ENCODE data around the gene AIF1L.

AIF1L gene

DNA sequence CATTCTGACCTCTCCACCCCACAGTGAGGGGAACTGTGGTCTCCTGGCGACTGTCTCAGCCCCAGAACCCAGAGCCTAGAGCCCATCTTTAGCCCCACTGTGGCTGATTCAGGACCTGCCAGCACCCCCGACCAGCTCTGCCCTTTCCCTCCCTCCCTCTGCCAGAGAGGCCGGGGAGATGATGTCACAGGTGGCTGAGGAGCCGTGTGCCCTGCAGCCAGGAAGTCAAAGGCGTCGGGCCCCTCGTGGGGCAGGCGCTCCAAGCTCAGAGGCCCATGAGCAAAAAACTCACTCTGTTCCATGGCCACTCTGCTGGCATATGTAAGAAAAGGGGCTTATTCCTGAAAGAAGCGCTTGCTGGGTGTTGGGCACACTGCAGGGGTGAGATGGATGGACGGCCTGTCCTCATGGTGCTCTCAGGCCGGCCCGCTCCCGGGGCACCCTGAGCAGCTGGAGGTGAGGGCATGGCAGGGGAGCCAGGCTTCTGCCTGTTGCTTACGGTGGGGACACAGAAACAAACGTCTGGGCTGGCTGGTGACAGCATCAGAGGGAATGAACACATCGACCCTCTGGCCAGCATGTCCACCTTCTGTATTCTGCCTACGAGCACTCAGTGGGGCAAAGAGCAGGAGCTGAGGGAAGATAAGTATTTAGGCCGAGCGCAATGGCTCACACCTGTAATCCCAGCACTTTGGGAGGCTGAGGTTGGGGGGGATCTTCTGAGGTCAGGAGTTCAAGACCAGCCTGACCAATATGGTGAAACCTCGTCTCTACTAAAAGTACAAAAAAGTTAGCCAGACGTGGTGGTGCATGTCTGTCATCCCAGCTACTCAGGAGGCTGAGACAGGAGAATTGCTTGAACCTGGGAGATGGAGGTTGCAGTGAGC, 46.3 kb upstream of the AIF1L start:
- no peak overlapping the region for H3K4me2 ChIP-seq (ENCODE audit: low read length, poor library complexity, severe bottlenecking)
- 81% methylated on average over 21 of the region's 21 CpGs for WGBS
- no peak overlapping the region for H3K27ac ChIP-seq (ENCODE audit: low read length, poor library complexity, severe bottlenecking)
- H3K9ac ChIP-seq (ENCODE audit: low read length), result no peak overlapping the region
- no peak for DNase-seq
- H2BK5ac ChIP-seq (ENCODE audit: low read depth, low read length, poor library complexity, severe bottlenecking), result no peak overlapping the region
- no peak overlapping the region for H3K4ac ChIP-seq (ENCODE audit: low read depth in 1 of 2, low read length in 2 of 2)
- no peaks in the 10 kb centered on the region for H3K9me3 ChIP-seq (ENCODE audit: control insufficient read depth, low read length)
- no peak overlapping the region for H2BK12ac ChIP-seq (ENCODE audit: low read length in 2 of 2)
- H3K4me1 ChIP-seq (ENCODE audit: control insufficient read depth, insufficient read depth, low read depth, low read length), result peaks cover 5% of the 10 kb centered on the region
- no peak overlapping the region for H2BK120ac ChIP-seq (ENCODE audit: low read depth, low read length)
- H4K91ac ChIP-seq (ENCODE audit: low read length), result no peak overlapping the region
- no peak overlapping the region for H2AK5ac ChIP-seq (ENCODE audit: low read length, severe bottlenecking)
- H2AFZ ChIP-seq (ENCODE audit: low read depth, low read length), result no peak overlapping the region
- H3K14ac ChIP-seq (ENCODE audit: low read length in 2 of 2), result no peak overlapping the region
- H3K23ac ChIP-seq (ENCODE audit: low read length in 2 of 2), result no peak overlapping the region
- H3K27me3 ChIP-seq (ENCODE audit: control insufficient read depth in 1 of 2, insufficient read depth in 1 of 2, low read length in 2 of 2), result peaks cover 0 to 38% of the 10 kb centered on the region in 2 experiments
- no peak overlapping the region for H2BK15ac ChIP-seq (ENCODE audit: low read depth, poor library complexity, severe bottlenecking)
- no peak overlapping the region for H3K18ac ChIP-seq (ENCODE audit: low read depth in 1 of 2, low read length in 2 of 2)
- H4K8ac ChIP-seq (ENCODE audit: low read length), result no peak overlapping the region
- no peak overlapping the region for H3K4me3 ChIP-seq (ENCODE audit: insufficient read depth in 1 of 2, low read depth in 1 of 2, low read length in 2 of 2)
- no peaks in the 10 kb centered on the region for H3K36me3 ChIP-seq (ENCODE audit: control insufficient read depth in 1 of 2, insufficient read depth in 2 of 2, low read depth in 1 of 2, low read length in 2 of 2)
- no peaks in the 10 kb centered on the region for H3K79me1 ChIP-seq (replicated peaks; ENCODE audit: low read length, poor library complexity, severe bottlenecking)

- WGBS, result 96% methylated on average over 13 of the region's 17 CpGs
- no peak overlapping the region for H3K4ac ChIP-seq (ENCODE audit: low read depth in 1 of 2, low read length in 2 of 2)
- H2BK12ac ChIP-seq (ENCODE audit: low read length in 2 of 2), result no peak overlapping the region
- H2BK15ac ChIP-seq (ENCODE audit: low read depth, poor library complexity, severe bottlenecking), result no peak overlapping the region
- no peak overlapping the region for H4K91ac ChIP-seq (ENCODE audit: low read length)
- peaks cover 0 to 39% of the 10 kb centered on the region in 2 experiments for H3K27me3 ChIP-seq (ENCODE audit: control insufficient read depth in 1 of 2, insufficient read depth in 1 of 2, low read length in 2 of 2)
- H2BK5ac ChIP-seq (ENCODE audit: low read depth, low read length, poor library complexity, severe bottlenecking), result no peak overlapping the region
- H3K18ac ChIP-seq (ENCODE audit: low read depth in 1 of 2, low read length in 2 of 2), result no peak overlapping the region
- no peak overlapping the region for H2AK5ac ChIP-seq (ENCODE audit: low read length, severe bottlenecking)
- no peaks in the 10 kb centered on the region for H3K79me1 ChIP-seq (replicated peaks; ENCODE audit: low read length, poor library complexity, severe bottlenecking)
- H3K27ac ChIP-seq (ENCODE audit: low read length, poor library complexity, severe bottlenecking), result no peak overlapping the region
- no peaks in the 10 kb centered on the region for H3K9me3 ChIP-seq (ENCODE audit: control insufficient read depth, low read length)
- H3K4me3 ChIP-seq (ENCODE audit: insufficient read depth in 1 of 2, low read depth in 1 of 2, low read length in 2 of 2), result no peak overlapping the region
- H3K23ac ChIP-seq (ENCODE audit: low read length in 2 of 2), result no peak overlapping the region
- H3K14ac ChIP-seq (ENCODE audit: low read length in 2 of 2), result no peak overlapping the region
- no peak overlapping the region for H3K4me2 ChIP-seq (ENCODE audit: low read length, poor library complexity, severe bottlenecking)
- no peak for DNase-seq
- H3K9ac ChIP-seq (ENCODE audit: low read length), result no peak overlapping the region
- peaks cover 5% of the 10 kb centered on the region for H3K4me1 ChIP-seq (ENCODE audit: control insufficient read depth, insufficient read depth, low read depth, low read length)
- H2BK120ac ChIP-seq (ENCODE audit: low read depth, low read length), result no peak overlapping the region
- no peaks in the 10 kb centered on the region for H3K36me3 ChIP-seq (ENCODE audit: control insufficient read depth in 1 of 2, insufficient read depth in 2 of 2, low read depth in 1 of 2, low read length in 2 of 2)
- no peak overlapping the region for H4K8ac ChIP-seq (ENCODE audit: low read length)
- H2AFZ ChIP-seq (ENCODE audit: low read depth, low read length), result no peak overlapping the region
These were observed 45.5 kb upstream of the AIF1L start for GRCh38 chr9:131050831-131051230.

DNA sequence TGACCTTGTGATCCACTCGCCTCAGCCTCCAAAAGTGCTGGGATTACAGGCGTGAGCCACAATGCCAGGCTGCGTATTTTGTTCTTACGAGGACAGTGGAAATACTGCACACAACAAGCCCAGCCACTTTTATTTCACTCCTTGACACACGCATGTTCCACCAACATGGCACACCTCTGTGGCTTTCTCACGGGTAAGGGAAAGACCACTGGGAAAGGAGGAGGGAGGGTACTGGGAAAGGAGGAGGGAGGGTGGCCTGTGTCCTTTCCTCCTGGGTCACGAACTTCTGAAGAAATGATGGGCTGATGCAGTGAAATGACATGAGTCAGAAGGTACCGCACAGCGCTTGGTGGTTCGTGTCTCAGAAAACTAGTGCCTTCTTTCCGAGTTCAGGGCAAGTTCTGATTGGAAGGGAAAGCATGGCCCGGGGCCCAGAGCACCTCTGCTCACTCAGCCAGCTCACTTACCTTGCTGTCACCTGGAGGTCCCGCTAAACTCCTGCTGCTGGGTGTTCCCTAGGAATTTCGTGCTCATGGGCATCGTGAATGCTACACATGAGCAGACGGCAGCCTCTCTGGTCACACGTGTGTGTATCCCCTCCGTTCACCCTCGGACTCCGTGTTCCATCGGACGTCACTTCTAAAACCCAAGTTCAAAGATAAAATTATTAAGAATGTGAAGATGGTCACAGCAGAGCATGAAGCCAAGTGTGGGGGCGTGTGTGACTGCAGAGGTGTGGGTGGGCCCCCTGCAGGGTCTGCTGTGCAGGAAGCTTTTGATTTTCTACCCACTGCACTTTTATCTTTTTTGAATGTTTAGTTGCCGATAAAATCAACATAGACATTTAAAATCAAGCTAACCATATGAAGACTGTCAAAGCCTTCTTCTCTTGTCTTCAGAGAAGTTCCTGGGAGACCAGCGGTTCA, 44.5 kb upstream of the AIF1L start:
- no peak overlapping the region for H3K4ac ChIP-seq (ENCODE audit: low read depth in 1 of 2, low read length in 2 of 2)
- H3K9me3 ChIP-seq (ENCODE audit: control insufficient read depth, low read length), result no peaks in the 10 kb centered on the region
- 93% methylated on average over 23 of the region's 25 CpGs for WGBS
- H3K23ac ChIP-seq (ENCODE audit: low read length in 2 of 2), result no peak overlapping the region
- H2AK5ac ChIP-seq (ENCODE audit: low read length, severe bottlenecking), result no peak overlapping the region
- H3K4me3 ChIP-seq (ENCODE audit: insufficient read depth in 1 of 2, low read depth in 1 of 2, low read length in 2 of 2), result no peak overlapping the region
- H2AFZ ChIP-seq (ENCODE audit: low read depth, low read length), result no peak overlapping the region
- H4K91ac ChIP-seq (ENCODE audit: low read length), result no peak overlapping the region
- peaks cover 3% of the 10 kb centered on the region for H3K4me1 ChIP-seq (ENCODE audit: control insufficient read depth, insufficient read depth, low read depth, low read length)
- no peak overlapping the region for H3K4me2 ChIP-seq (ENCODE audit: low read length, poor library complexity, severe bottlenecking)
- H3K36me3 ChIP-seq (ENCODE audit: control insufficient read depth in 1 of 2, insufficient read depth in 2 of 2, low read depth in 1 of 2, low read length in 2 of 2), result no peaks in the 10 kb centered on the region
- H3K27ac ChIP-seq (ENCODE audit: low read length, poor library complexity, severe bottlenecking), result no peak overlapping the region
- H3K27me3 ChIP-seq (ENCODE audit: control insufficient read depth in 1 of 2, insufficient read depth in 1 of 2, low read length in 2 of 2), result peaks cover 0 to 43% of the 10 kb centered on the region in 2 experiments
- DNase-seq, result no peak
- H3K9ac ChIP-seq (ENCODE audit: low read length), result no peak overlapping the region
- no peak overlapping the region for H4K8ac ChIP-seq (ENCODE audit: low read length)
- no peak overlapping the region for H3K18ac ChIP-seq (ENCODE audit: low read depth in 1 of 2, low read length in 2 of 2)
- no peaks in the 10 kb centered on the region for H3K79me1 ChIP-seq (replicated peaks; ENCODE audit: low read length, poor library complexity, severe bottlenecking)
- no peak overlapping the region for H2BK15ac ChIP-seq (ENCODE audit: low read depth, poor library complexity, severe bottlenecking)
- H3K14ac ChIP-seq (ENCODE audit: low read length in 2 of 2), result no peak overlapping the region
- H2BK5ac ChIP-seq (ENCODE audit: low read depth, low read length, poor library complexity, severe bottlenecking), result no peak overlapping the region
- no peak overlapping the region for H2BK12ac ChIP-seq (ENCODE audit: low read length in 2 of 2)
- H2BK120ac ChIP-seq (ENCODE audit: low read depth, low read length), result no peak overlapping the region

DNA sequence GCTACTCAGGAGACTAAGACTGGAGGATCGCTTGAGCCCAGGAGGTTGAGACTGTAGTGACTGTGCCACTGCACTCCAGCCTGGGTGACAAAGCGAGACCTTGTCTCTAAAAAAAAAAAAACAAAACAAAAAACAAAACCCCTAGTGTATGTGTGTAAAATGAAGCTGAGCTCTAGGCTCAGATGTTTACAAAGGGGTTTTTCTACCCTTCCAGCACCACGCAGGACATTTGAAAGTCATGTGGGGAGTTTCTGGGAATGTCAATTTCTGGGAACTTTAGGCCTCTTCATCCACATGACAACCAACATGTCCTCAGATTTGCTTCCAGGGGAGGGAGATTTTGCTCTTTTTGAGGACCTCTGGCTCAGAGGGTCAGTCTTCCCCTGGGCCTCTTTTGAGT, 42.4 kb upstream of the AIF1L start:
- no peaks in the 10 kb centered on the region for H3K9me3 ChIP-seq (ENCODE audit: control insufficient read depth, low read length)
- H3K36me3 ChIP-seq (ENCODE audit: control insufficient read depth in 1 of 2, insufficient read depth in 2 of 2, low read depth in 1 of 2, low read length in 2 of 2), result no peaks in the 10 kb centered on the region
- H3K79me1 ChIP-seq (replicated peaks; ENCODE audit: low read length, poor library complexity, severe bottlenecking), result no peaks in the 10 kb centered on the region
- no peak overlapping the region for H2BK15ac ChIP-seq (ENCODE audit: low read depth, poor library complexity, severe bottlenecking)
- H3K4me3 ChIP-seq (ENCODE audit: insufficient read depth in 1 of 2, low read depth in 1 of 2, low read length in 2 of 2), result no peak overlapping the region
- H2BK120ac ChIP-seq (ENCODE audit: low read depth, low read length), result no peak overlapping the region
- no peak overlapping the region for H4K91ac ChIP-seq (ENCODE audit: low read length)
- H3K4me2 ChIP-seq (ENCODE audit: low read length, poor library complexity, severe bottlenecking), result no peak overlapping the region
- H3K27ac ChIP-seq (ENCODE audit: low read length, poor library complexity, severe bottlenecking), result no peak overlapping the region
- H3K14ac ChIP-seq (ENCODE audit: low read length in 2 of 2), result no peak overlapping the region
- no peak overlapping the region for H3K18ac ChIP-seq (ENCODE audit: low read depth in 1 of 2, low read length in 2 of 2)
- H3K4ac ChIP-seq (ENCODE audit: low read depth in 1 of 2, low read length in 2 of 2), result no peak overlapping the region
- H3K23ac ChIP-seq (ENCODE audit: low read length in 2 of 2), result no peak overlapping the region
- peaks cover 3% of the 10 kb centered on the region for H3K4me1 ChIP-seq (ENCODE audit: control insufficient read depth, insufficient read depth, low read depth, low read length)
- WGBS, result 100% methylated on average over 1 of the region's 3 CpGs
- no peak overlapping the region for H2AK5ac ChIP-seq (ENCODE audit: low read length, severe bottlenecking)
- peaks cover 0 to 40% of the 10 kb centered on the region in 2 experiments for H3K27me3 ChIP-seq (ENCODE audit: control insufficient read depth in 1 of 2, insufficient read depth in 1 of 2, low read length in 2 of 2)
- H4K8ac ChIP-seq (ENCODE audit: low read length), result no peak overlapping the region
- no peak overlapping the region for H3K9ac ChIP-seq (ENCODE audit: low read length)
- H2BK12ac ChIP-seq (ENCODE audit: low read length in 2 of 2), result no peak overlapping the region
- no peak for DNase-seq
- H2BK5ac ChIP-seq (ENCODE audit: low read depth, low read length, poor library complexity, severe bottlenecking), result no peak overlapping the region
- H2AFZ ChIP-seq (ENCODE audit: low read depth, low read length), result no peak overlapping the region
